HepG2 (cell line): ENCODE data around the gene ITGB2. TPM values are rescaled to one million over a fixed set of nuclear protein-coding genes. Genes with fewer than 3 reads are reported as not detected.

Source experiments
- ATAC-seq: fragments of 200-7000 bp; cut with Tn5 transposase; 3 replicates; pipeline ENCODE4 v1.9.1; 2020; ENCODE audit warnings: mild to moderate bottlenecking, moderate library complexity
- BruUV-seq: library from RNA; stranded (reverse); fragments of 400-500 nt; replicated peaks from 2 replicates; lab custom pipeline; 2021; lab: Mats Ljungman, UMichigan
- CTCF ChIA-PET: fragments of 300-600 bp; formaldehyde crosslinking; extraction: SDS; loops from one replicate; lab custom pipeline; 2021; ENCODE audit warnings: low total read pairs, inconsistent platforms, low intra/inter-chr PET ratio; lab: Yijun Ruan, JAX
- POLR2A ChIA-PET: fragments of 350-600 bp; sonication (Branson Sonifier 250); formaldehyde crosslinking; loops from one replicate; lab custom pipeline; 2020; ENCODE audit warnings: antibody characterized with exemption, inconsistent platforms; lab: Yijun Ruan, JAX
- DNase-seq: peaks from one replicate; pipeline ENCODE4 v3.0.0-alpha.2; 2015; ENCODE audit warnings: low spot score
- FAIRE-seq: peaks from 3 replicates; lab custom pipeline; 2011; peaks lifted over from hg19 to GRCh38; lab: Jason Lieb, UNC
- H2AFZ ChIP-seq: one replicate; pipeline ENCODE4 v1.6.1; 2011; ENCODE audit warnings: low read length, inconsistent platforms
- H3K27ac ChIP-seq: fragments of 300-600 bp; 3 replicates; pipeline ENCODE4 v1.8.0; 2011; ENCODE audit warnings: mixed run types, mild to moderate bottlenecking, mixed read lengths, low read length, inconsistent platforms; ENCODE audit not compliant: insufficient read depth; ENCODE audit errors: extremely low read length
- H3K27me3 ChIP-seq, 2 experiments: fragments of 200-600 bp in 1 of 2; 2 replicates in 1 of 2; 3 replicates in 1 of 2; pipeline versions ENCODE4 v1.6.0 to v1.8.0; 2011; ENCODE audit warnings: low read length in 2 of 2, mild to moderate bottlenecking in 2 of 2, moderate library complexity in 2 of 2, inconsistent platforms in 1 of 2; ENCODE audit not compliant: insufficient read depth in 2 of 2, control insufficient read depth in 1 of 2
- H3K36me3 ChIP-seq, 2 experiments: fragments of 200-600 bp in 1 of 2; replicated peaks in 1 of 2; 2 replicates in 1 of 2; 3 replicates in 1 of 2; pipeline versions ENCODE4 v1.5.1 to v1.8.0; 2011; ENCODE audit warnings: low read length in 2 of 2, inconsistent platforms in 1 of 2; ENCODE audit not compliant: insufficient read depth in 2 of 2, control insufficient read depth in 1 of 2
- H3K4me1 ChIP-seq: 2 replicates; pipeline ENCODE4 v1.5.1; 2012; ENCODE audit warnings: low read length, inconsistent platforms; ENCODE audit not compliant: insufficient read depth
- H3K4me2 ChIP-seq: 2 replicates; pipeline ENCODE4 v1.6.0; 2011; ENCODE audit warnings: low read depth, low read length, inconsistent platforms
- H3K4me3 ChIP-seq, 3 experiments: fragments of 200-600 bp in 1 of 3; sonication (generic), shearing (Covaris generic) in 1 of 3; replicated peaks in 1 of 3; 2 replicates each; pipeline ENCODE4 v1.5.1; 2011 to 2016; ENCODE audit warnings: low read length in 3 of 3, inconsistent platforms in 2 of 3, low read depth in 2 of 3, mild to moderate bottlenecking in 2 of 3, control low read depth in 1 of 3, mixed read lengths in 1 of 3; ENCODE audit not compliant: insufficient read depth in 1 of 3
- H3K79me2 ChIP-seq: one replicate; pipeline ENCODE4 v1.6.1; 2011; ENCODE audit warnings: low read length, inconsistent platforms; ENCODE audit not compliant: insufficient read depth
- H3K9ac ChIP-seq: 2 replicates; pipeline ENCODE4 v1.6.0; 2011; ENCODE audit warnings: mild to moderate bottlenecking, low read depth, low read length, inconsistent platforms; ENCODE audit not compliant: insufficient read depth
- H3K9me3 ChIP-seq: 2 replicates; pipeline ENCODE4 v1.5.1; 2012; ENCODE audit warnings: mild to moderate bottlenecking, low read length
- H4K20me1 ChIP-seq: 2 replicates; pipeline ENCODE4 v1.6.0; 2011; ENCODE audit warnings: inconsistent platforms, mild to moderate bottlenecking, low read length, moderate library complexity; ENCODE audit not compliant: insufficient read depth
- ASH2L ChIP-seq: fragments of 300-600, 200-600 bp; sonication (generic); IDR thresholded peaks from 2 replicates; pipeline ENCODE4 v1.7.0; 2017; ENCODE audit warnings: low read depth, mild to moderate bottlenecking, moderate library complexity, mixed read lengths, low read length; ENCODE audit not compliant: insufficient read length
- GATAD1 ChIP-seq: IDR thresholded peaks from 2 replicates; pipeline ENCODE4 v1.6.1; 2016; ENCODE audit warnings: missing genetic modification reagents, missing compliant biosample characterization
- MLLT10 ChIP-seq: sonication (generic); formaldehyde crosslinking; IDR thresholded peaks from 2 replicates; pipeline ENCODE4 v1.4.0; 2020; ENCODE audit warnings: missing genetic modification reagents
- PHF5A ChIP-seq: IDR thresholded peaks from one replicate; pipeline ENCODE4 v1.6.1; 2018; ENCODE audit warnings: low read depth, missing genetic modification reagents; ENCODE audit not compliant: unreplicated experiment
- TGIF2 ChIP-seq: IDR thresholded peaks from 2 replicates; pipeline ENCODE4 v1.6.1; 2016; ENCODE audit warnings: control low read depth, missing compliant biosample characterization
- ZBTB37 ChIP-seq: sonication (generic); formaldehyde crosslinking; IDR thresholded peaks from 2 replicates; pipeline ENCODE4 v1.4.0; 2020; ENCODE audit warnings: mild to moderate bottlenecking, missing genetic modification reagents
- ZNF224 ChIP-seq: sonication (generic); formaldehyde crosslinking; IDR thresholded peaks from 2 replicates; pipeline ENCODE4 v1.5.0; 2020; ENCODE audit warnings: mild to moderate bottlenecking, missing genetic modification reagents
- WGBS: methylation state at CpG from one replicate; pipeline ENCODE4 v1.1.6; 2017; ENCODE audit warnings: low lambda C conversion rate; 5-methylcytosine and 5-hydroxymethylcytosine counted together
- in situ Hi-C: cut with HindIII; loops from 2 replicates; pipeline ENCODE4 v1.10.0; 2017; ENCODE audit warnings: low pct_unique_long_range_greater_than_20kb; ENCODE audit not compliant: extremely low pct_ligation_motif_present
- intact Hi-C: fragments of 100-400 bp; cut with micrococcal nuclease; formaldehyde crosslinking; loops from one replicate; pipeline ENCODE4 v1.10.0; 2022; ENCODE audit not compliant: unreplicated experiment
- polyA plus RNA-seq, 8 experiments: library from polyadenylated mRNA; depleted of rRNA in 3 of 8; stranded (reverse) in 7 of 8; unstranded in 1 of 8; fragments of >200 nt; fragmentation: Illumina TruSeq in 4 of 8; extraction: Trizol in 4 of 8; gene quantifications; 2 replicates each; pipeline versions ENCODE4 v1.2.1 to v1.2.3, GENCODE V29; 2011 to 2016; ENCODE audit warnings: low read depth in 4 of 8, missing spikeins in 1 of 8, mixed read lengths in 1 of 8; ENCODE audit not compliant: insufficient read depth in 1 of 8
- total RNA-seq, 5 experiments: library from RNA; depleted of rRNA; stranded (reverse); fragments of >200 nt; fragmentation: Illumina TruSeq; extraction: Trizol; gene quantifications; 2 replicates each; pipeline ENCODE4 v1.2.3, GENCODE V29; 2016; ENCODE audit warnings: low read depth in 1 of 5
- TF ChIP-seq, protein P1 (sequence below): conservative IDR thresholded peaks from 2 replicates; pipeline ENCODE4 v1.6.1; 2018; ENCODE audit warnings: missing genetic modification reagents
- TF ChIP-seq, protein P2 (sequence below): sonication (generic); formaldehyde crosslinking; IDR thresholded peaks from 2 replicates; pipeline ENCODE4 v1.8.1; 2023; ENCODE audit warnings: mild to moderate bottlenecking, missing genetic modification reagents

The ITGB2 gene
- total and polyA plus RNA-seq, 2 of the 13 experiments (the other 11 are each of a cell fraction or from before 2014, with no cell fraction given), result 4.2 to 18.0 TPM

DNA sequence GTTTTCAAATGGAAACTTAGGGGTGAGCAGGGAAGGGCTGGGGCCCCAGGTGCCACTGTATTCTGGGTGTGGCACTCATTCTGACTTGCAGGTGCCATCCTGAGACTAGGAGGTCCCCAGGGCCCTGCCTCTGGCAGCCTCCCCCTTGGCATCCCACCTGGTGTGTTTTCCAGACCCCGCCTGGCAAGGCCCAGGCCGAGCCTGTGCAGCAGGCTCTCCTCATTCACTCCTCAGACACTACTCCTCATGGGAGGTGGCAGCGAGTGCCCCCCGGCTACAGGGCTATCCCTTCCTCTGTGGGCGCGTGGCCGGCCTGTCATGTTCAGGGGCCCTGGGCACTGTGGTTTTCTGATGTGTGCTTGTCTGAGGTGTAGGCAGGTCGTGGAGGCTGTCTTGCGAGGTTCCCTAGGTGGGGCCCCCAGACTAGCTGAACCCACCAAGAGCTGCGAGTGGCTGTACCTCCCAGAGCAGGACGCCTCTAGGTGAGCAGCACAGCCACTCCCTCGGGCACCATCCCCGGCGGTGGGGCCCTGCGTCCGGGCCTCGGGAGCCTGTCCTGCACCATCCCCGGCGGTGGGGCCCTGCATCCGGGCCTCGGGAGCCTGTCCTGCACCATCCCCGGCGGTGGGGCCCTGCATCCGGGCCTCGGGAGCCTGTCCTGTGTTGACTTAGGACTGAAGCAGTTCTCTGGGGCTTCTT lies 32.4 kb upstream of the ITGB2 start:
- H3K27me3 ChIP-seq, result no peaks in the 10 kb centered on the region
- no peak for DNase-seq
- peaks cover 27% of the 10 kb centered on the region; the same call in 1 of the 2 replicates for H4K20me1 ChIP-seq
- H3K9me3 ChIP-seq, result no peaks in the 10 kb centered on the region
- ATAC-seq, result no peak
- no peak overlapping the region for H3K9ac ChIP-seq
- WGBS, result 100% methylated on average over 3 of the region's 25 CpGs
- ChIA-PET POLR2A (no interaction called here), CTCF (no interaction called here)
- in situ Hi-C loops, result no loop called here
- peaks cover 31 to 66% of the 10 kb centered on the region in 2 experiments for H3K36me3 ChIP-seq
- H3K4me1 ChIP-seq, result peaks cover 8% of the 10 kb centered on the region; the same call in 1 of the 2 replicates
- no peak for FAIRE-seq
- no peak overlapping the region for H3K4me2 ChIP-seq
- BruUV-seq, result no TSS peak
- H3K79me2 ChIP-seq, result peaks cover 58% of the 10 kb centered on the region
- TF ChIP-seq ASH2L (no peak), ZNF224 (CRISPR knock-in tag) (no peak), MLLT10 (CRISPR knock-in tag) (no peak), PHF5A (CRISPR knock-in tag) (no peak), GATAD1 (no peak), TGIF2 (CRISPR knock-in tag) (no peak), ZBTB37 (CRISPR knock-in tag) (no peak)
- TF ChIP-seq, protein P1, sequence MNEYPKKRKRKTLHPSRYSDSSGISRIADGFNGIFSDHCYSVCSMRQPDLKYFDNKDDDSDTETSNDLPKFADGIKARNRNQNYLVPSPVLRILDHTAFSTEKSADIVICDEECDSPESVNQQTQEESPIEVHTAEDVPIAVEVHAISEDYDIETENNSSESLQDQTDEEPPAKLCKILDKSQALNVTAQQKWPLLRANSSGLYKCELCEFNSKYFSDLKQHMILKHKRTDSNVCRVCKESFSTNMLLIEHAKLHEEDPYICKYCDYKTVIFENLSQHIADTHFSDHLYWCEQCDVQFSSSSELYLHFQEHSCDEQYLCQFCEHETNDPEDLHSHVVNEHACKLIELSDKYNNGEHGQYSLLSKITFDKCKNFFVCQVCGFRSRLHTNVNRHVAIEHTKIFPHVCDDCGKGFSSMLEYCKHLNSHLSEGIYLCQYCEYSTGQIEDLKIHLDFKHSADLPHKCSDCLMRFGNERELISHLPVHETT, result no peak
- TF ChIP-seq, protein P2, sequence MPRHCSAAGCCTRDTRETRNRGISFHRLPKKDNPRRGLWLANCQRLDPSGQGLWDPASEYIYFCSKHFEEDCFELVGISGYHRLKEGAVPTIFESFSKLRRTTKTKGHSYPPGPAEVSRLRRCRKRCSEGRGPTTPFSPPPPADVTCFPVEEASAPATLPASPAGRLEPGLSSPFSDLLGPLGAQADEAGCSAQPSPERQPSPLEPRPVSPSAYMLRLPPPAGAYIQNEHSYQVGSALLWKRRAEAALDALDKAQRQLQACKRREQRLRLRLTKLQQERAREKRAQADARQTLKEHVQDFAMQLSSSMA (CRISPR knock-in tag), result no peak
- H3K27ac ChIP-seq, result no peak overlapping the region
- intact Hi-C loops, result no loop called here
- H3K4me3 ChIP-seq, result no peak overlapping the region
- no peak overlapping the region for H2AFZ ChIP-seq
